Endothelial cell of umbilical vein (primary cell): ENCODE results near the gene SCAP.

Source experiments
- CTCF ChIP-seq, 2 donors: IDR thresholded peaks; 1 replicate in 1 of 2; 2 replicates in 1 of 2; pipeline ENCODE4 v1.5.1; 2011; ENCODE audit warnings: low read length in 2 of 2, mild to moderate bottlenecking in 2 of 2, moderate library complexity in 2 of 2, control low read depth in 1 of 2, inconsistent platforms in 1 of 2, low read depth in 1 of 2; ENCODE audit not compliant: insufficient read depth in 1 of 2; ENCODE audit errors: extremely low read depth in 1 of 2
- EZH2 ChIP-seq: IDR thresholded peaks from 2 replicates; pipeline ENCODE4 v1.6.1; 2012; ENCODE audit warnings: borderline replicate concordance, low read depth, mild to moderate bottlenecking, moderate library complexity, low read length, inconsistent platforms; ENCODE audit not compliant: severe bottlenecking
- FOS ChIP-seq: IDR thresholded peaks from 2 replicates; pipeline ENCODE4 v1.6.1; 2011; ENCODE audit warnings: mild to moderate bottlenecking, low read length, moderate library complexity, borderline replicate concordance; ENCODE audit not compliant: insufficient read depth
- GATA2 ChIP-seq: IDR thresholded peaks from 2 replicates; pipeline ENCODE4 v1.7.0; 2011; ENCODE audit warnings: low read depth, mild to moderate bottlenecking, moderate library complexity, mixed read lengths, low read length; ENCODE audit not compliant: insufficient read length, insufficient read depth
- JUN ChIP-seq: IDR thresholded peaks from 2 replicates; pipeline ENCODE4 v1.6.1; 2011; ENCODE audit warnings: borderline replicate concordance, low read depth; ENCODE audit not compliant: insufficient read length, insufficient read depth
- MAX ChIP-seq: IDR thresholded peaks from 2 replicates; pipeline ENCODE4 v1.6.1; 2011; ENCODE audit not compliant: insufficient read depth, insufficient read length
- MYC ChIP-seq: IDR thresholded peaks from one replicate; pipeline ENCODE4 v1.6.1; 2011; ENCODE audit warnings: mild to moderate bottlenecking, low read depth, low read length
- POLR2A ChIP-seq: IDR thresholded peaks from 2 replicates; pipeline ENCODE4 v1.6.1; 2012; ENCODE audit warnings: low read depth, mild to moderate bottlenecking, control low read depth, low read length
- POLR2AphosphoS5 ChIP-seq: IDR thresholded peaks from 2 replicates; pipeline ENCODE4 v1.6.1; 2012; ENCODE audit warnings: low read depth, mild to moderate bottlenecking, control low read depth, low read length, moderate library complexity; ENCODE audit not compliant: insufficient read depth

DNA sequence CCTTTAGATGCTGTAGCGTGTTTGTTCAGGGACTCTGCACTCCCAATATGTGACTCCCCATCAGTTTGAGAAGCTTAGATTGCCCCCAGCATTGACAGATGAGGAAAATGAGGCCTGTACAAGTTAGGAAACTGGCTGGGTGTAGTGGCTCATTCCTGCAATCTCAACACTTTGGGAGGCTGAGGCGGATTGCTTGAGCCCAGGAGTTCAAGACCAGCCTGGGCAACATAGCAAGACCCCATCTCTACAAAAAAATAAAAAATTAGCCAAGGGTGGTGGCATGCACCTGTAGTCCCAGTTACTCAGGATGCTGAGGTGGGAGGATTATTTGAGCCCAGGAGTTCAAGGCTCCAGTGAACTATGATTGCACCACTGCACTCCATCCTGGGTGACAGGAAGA is 108.9 kb downstream of the SCAP start:
- TF ChIP-seq CTCF (IDR thresholded peaks at IDR 0.05; ENCODE audit: extremely low read depth in 1 of 2, insufficient read depth in 1 of 2, low read depth in 1 of 2, low read length in 2 of 2) = no peak
- no peak for TF ChIP-seq POLR2A
- no peak for TF ChIP-seq MAX
- no peak for TF ChIP-seq GATA2
- TF ChIP-seq POLR2AphosphoS5 = no peak
- TF ChIP-seq FOS = no peak
- TF ChIP-seq EZH2 = no peak
- no peak for TF ChIP-seq JUN
- TF ChIP-seq MYC = no peak
